ENCODE measurements around the gene EML3. TPM values are rescaled to one million over a fixed set of nuclear protein-coding genes. Genes with fewer than 3 reads are reported as not detected.
A peak's percentile ranks its signal among the peaks of the same experiment; 100 is the strongest.

EML3 gene
- total and polyA plus RNA-seq, 8 donors = 39.3 to 82.5 (median 54.1) TPM

DNA sequence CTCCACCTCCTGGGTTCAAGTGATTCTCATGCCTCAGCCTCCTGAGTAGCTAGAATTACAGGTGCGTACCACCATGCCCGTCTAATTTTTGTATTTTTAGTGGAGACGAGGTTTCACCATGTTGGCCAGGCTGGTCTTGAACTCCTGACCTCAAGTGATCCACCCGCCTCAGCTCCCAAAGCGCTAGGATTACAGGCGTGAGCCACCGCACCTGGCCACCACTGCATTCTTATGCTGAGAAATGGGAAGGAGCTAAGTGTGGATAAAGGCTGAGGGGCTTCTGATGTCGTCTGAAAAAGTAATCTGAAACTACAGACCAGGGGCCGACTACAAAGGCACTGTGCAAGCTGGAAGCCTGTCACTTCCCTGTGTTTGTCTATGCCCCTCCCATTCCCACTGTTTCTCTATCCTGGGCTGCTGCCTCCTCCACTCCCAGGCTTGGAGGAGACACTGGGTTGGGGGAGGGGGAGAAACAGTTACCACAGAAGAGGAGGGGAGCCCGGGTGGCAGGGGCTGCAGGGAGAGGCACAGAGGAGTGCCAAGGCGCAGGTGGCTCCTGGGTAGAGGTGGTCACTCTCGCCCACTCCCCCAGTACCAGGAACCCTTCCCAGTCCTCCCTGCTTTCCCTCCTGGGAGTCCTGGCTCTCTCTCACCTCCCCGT lies 8.0 kb downstream of the EML3 start:
- Histone ChIP-seq H3K36me3 (peaks cover 0 to 63% of the 10 kb centered on the region in 2 donors), H3K4me3 (no peak overlapping the region), H3K27me3 (no peaks in the 10 kb centered on the region), H3K4me1 (peaks cover 17 to 45% of the 10 kb centered on the region in 2 donors), H3K9me3 (no peaks in the 10 kb centered on the region), H3K27ac (no peak overlapping the region)
- ATAC-seq (no peak), DNase-seq (peak in 1 of 4 donors; percentile 41)
- intact Hi-C loops (cut with DNase I) = no loop called here
- TF ChIP-seq CTCF (IDR thresholded peaks at IDR 0.05) = no peak

GRCh38 chr11:62603776-62604299 lies 8.7 kb downstream of the EML3 start:
- ATAC-seq (no peak), DNase-seq (no peak)
- H3K27me3 ChIP-seq = no peaks in the 10 kb centered on the region
- H3K4me3 ChIP-seq = no peak overlapping the region
- peaks cover 0 to 57% of the 10 kb centered on the region in 2 donors for H3K36me3 ChIP-seq
- H3K4me1 ChIP-seq = peaks cover 23 to 52% of the 10 kb centered on the region in 2 donors
- H3K27ac ChIP-seq = no peak overlapping the region
- intact Hi-C loops (cut with DNase I) = no loop called here
- no peaks in the 10 kb centered on the region for H3K9me3 ChIP-seq
- no peak for TF ChIP-seq CTCF (IDR thresholded peaks at IDR 0.05)

GRCh38 chr11:62603072-62603408 lies 9.5 kb downstream of the EML3 start:
- DNase-seq = no peak
- TF ChIP-seq CTCF (IDR thresholded peaks at IDR 0.05) = no peak
- intact Hi-C loops (cut with DNase I) = no loop called here
- no peak for ATAC-seq
- Histone ChIP-seq H3K27ac (peak overlapping the region in 1 of 2 donors; percentile 96), H3K36me3 (peaks cover 0 to 55% of the 10 kb centered on the region in 2 donors), H3K4me1 (peaks cover 25 to 52% of the 10 kb centered on the region in 2 donors), H3K4me3 (peak overlapping the region in 1 of 2 donors; percentile 98), H3K27me3 (no peaks in the 10 kb centered on the region), H3K9me3 (no peaks in the 10 kb centered on the region)

DNA sequence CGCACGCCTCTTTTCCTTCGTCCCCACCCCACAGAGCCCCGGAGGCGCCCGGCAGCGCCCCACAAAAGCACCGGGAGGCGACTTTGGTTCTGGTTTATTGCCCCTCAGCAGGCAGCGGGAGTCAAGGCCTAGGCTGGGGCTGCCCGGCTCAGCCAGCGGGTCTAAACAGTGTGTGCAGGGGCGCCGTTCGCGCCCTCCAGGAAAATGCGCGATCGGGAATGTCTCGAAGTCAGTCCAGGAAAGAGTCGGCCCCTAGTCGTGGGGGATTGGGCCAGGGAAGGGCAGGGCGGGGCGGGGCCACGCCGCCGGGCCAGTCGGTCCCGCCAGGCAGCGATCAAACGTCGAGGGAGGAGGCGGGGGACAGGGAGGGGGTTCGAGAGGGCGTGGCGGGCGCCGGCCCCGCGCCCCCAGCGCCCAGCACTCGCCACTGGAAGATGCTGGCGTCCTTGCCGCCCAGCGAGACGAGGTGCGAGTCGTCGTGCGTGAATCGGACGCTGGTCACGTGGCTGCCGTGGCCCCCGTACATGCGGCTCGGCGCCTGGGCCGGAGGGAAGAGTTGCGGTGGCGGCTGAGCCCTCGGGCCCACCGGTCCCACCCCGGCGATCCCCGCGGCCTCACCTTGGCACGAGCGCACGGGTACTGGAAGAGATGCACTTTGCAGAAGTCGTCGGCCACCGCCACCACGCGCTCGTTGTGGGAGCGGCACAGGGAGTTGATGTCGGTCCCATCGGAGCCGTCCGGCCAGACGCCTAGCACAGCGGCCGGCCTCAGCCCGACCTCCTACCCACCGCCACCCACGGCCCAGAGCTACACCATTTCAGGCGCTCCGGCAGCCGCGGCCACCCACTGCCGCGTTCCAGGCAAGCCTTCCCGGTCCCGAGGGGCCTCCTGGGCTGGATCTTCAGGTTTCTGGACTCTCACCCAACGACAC lies 10.2 kb downstream of the EML3 start:
- Histone ChIP-seq H3K27ac (peak overlapping the region; percentile 96 to 97), H3K9me3 (no peaks in the 10 kb centered on the region), H3K27me3 (no peaks in the 10 kb centered on the region), H3K36me3 (peaks cover 0 to 57% of the 10 kb centered on the region in 2 donors), H3K4me3 (peak overlapping the region; percentile 98), H3K4me1 (peaks cover 25 to 50% of the 10 kb centered on the region in 2 donors)
- peak; percentile 64 for ATAC-seq
- DNase-seq = peak in 3 of 4 donors; percentile 70 to 87 (median 84)
- no peak for TF ChIP-seq CTCF (IDR thresholded peaks at IDR 0.05)
- intact Hi-C loops (cut with DNase I) = no loop called here
